MM.1S (cell line): ENCODE results near the gene ZNF280C.

Experiments
- CTCF ChIP-seq: fragments of 300-600 bp; sonication (generic); IDR thresholded peaks from 2 replicates; pipeline ENCODE4 v1.5.1; 2016; ENCODE audit warnings: antibody characterized with exemption, low read length, mixed read lengths
- EZH2 ChIP-seq: fragments of 300-600 bp; sonication (generic); optimal IDR thresholded peaks from 2 replicates; pipeline ENCODE3; 2017; ENCODE audit warnings: low read depth, mild to moderate bottlenecking, antibody characterized with exemption, low read length, mixed read lengths

- no peak for TF ChIP-seq CTCF
- TF ChIP-seq EZH2: no peak
Observed at GRCh38 chrX:130299279-130300009, 30.7 kb upstream of the ZNF280C start.
